Measurements from ENCODE around the gene NCKAP5.

NCKAP5 gene

GRCh38 chr2:133314795-133315194 is 253.5 kb downstream of the NCKAP5 start:
- DNase-seq (ENCODE audit: low read depth) = no peak
- no peak overlapping the region for H3K4me3 ChIP-seq (ENCODE audit: control insufficient read depth, low read depth, low read length)
- TF ChIP-seq, protein P1, sequence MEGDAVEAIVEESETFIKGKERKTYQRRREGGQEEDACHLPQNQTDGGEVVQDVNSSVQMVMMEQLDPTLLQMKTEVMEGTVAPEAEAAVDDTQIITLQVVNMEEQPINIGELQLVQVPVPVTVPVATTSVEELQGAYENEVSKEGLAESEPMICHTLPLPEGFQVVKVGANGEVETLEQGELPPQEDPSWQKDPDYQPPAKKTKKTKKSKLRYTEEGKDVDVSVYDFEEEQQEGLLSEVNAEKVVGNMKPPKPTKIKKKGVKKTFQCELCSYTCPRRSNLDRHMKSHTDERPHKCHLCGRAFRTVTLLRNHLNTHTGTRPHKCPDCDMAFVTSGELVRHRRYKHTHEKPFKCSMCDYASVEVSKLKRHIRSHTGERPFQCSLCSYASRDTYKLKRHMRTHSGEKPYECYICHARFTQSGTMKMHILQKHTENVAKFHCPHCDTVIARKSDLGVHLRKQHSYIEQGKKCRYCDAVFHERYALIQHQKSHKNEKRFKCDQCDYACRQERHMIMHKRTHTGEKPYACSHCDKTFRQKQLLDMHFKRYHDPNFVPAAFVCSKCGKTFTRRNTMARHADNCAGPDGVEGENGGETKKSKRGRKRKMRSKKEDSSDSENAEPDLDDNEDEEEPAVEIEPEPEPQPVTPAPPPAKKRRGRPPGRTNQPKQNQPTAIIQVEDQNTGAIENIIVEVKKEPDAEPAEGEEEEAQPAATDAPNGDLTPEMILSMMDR (conservative IDR thresholded peaks at IDR 0.05; ENCODE audit: control insufficient read depth, insufficient read depth, low read depth, low read length) = no peak

DNA sequence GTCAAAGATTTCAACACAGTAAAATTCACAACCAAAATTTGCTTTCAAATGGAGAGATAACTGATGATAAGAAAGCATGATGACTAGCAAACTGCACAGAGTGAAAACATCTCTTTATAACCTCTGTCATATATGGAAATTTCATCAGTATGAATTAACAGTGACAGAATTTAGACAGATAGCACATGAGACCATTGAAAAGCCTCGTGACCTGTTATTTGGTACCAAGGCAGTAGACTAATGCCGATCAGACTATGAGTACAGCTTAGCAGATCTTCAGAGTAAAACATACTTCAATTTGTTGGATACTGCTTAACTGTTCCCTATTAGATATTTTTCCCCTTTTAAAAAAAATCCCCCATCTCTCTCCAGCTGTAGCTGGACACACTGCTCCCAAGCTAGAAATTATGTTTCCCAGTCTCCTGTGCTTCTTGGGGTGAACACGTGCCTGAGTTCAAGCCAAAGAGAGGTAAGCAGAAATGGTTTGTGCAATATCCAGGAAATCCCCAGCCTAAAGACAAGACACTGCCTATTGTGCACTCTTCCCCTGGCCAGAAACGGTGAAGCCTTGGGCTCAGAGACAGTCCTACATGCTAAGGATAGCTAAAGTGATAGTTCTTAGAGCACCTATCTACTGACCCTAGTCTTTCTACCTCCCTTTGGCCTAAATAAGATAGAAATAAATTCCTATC is 256.1 kb downstream of the NCKAP5 start:
- no peak for DNase-seq (ENCODE audit: low read depth)
- H3K4me3 ChIP-seq (ENCODE audit: control insufficient read depth, low read depth, low read length) = no peak overlapping the region
- TF ChIP-seq, protein P1 (conservative IDR thresholded peaks at IDR 0.05; ENCODE audit: control insufficient read depth, insufficient read depth, low read depth, low read length) = no peak

- no peak overlapping the region for H3K4me3 ChIP-seq (ENCODE audit: control insufficient read depth, low read depth, low read length)
- TF ChIP-seq, protein P1 (conservative IDR thresholded peaks at IDR 0.05; ENCODE audit: control insufficient read depth, insufficient read depth, low read depth, low read length) = no peak
- DNase-seq (ENCODE audit: low read depth) = no peak
Measured at GRCh38 chr2:133306236-133306635, 262.0 kb downstream of the NCKAP5 start.

DNA sequence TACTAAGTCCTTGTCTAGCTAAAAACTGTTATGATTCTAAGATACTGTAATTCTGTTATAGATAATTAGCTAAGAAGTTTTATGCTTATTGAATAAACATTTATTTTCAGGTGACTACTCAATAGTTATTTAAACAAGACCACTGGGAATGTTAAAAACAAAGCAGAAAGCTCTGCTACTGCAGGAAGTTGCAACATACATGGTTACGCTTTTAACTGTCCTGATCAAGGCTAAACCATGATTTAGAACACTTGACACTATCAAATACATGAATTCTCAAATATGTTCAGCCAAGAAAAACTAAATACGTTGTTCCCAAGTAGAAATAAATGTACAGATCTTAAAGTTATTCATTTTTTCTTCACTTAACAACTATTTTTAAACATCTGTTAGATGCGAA is 263.9 kb downstream of the NCKAP5 start:
- TF ChIP-seq, protein P1 (conservative IDR thresholded peaks at IDR 0.05; ENCODE audit: control insufficient read depth, insufficient read depth, low read depth, low read length) = no peak
- H3K4me3 ChIP-seq (ENCODE audit: control insufficient read depth, low read depth, low read length) = no peak overlapping the region
- no peak for DNase-seq (ENCODE audit: low read depth)

- H3K4me3 ChIP-seq (ENCODE audit: control insufficient read depth, low read depth, low read length) = no peak overlapping the region
- TF ChIP-seq, protein P1 (conservative IDR thresholded peaks at IDR 0.05; ENCODE audit: control insufficient read depth, insufficient read depth, low read depth, low read length) = no peak
- no peak for DNase-seq (ENCODE audit: low read depth)
Measured at GRCh38 chr2:133303150-133303549, 265.1 kb downstream of the NCKAP5 start.

DNA sequence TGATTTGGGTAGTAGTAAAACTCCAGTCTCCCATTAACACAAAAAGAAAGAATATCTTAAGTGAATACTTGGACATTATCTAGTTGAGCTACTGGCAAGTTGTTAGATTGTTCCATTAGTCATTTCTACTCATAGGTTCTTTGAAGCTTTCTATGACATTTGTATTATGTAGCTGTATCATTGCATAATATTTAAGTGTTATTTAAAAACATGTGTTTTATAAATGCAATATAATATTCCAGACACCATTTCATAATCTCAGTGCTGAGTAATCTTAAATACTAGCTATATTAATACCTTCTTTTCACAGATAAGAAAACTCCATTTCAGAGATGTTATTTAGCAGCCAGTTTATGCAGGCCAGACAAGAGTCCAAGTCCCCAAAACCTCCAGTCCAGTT is 271.9 kb downstream of the NCKAP5 start:
- no peak overlapping the region for H3K4me3 ChIP-seq (ENCODE audit: control insufficient read depth, low read depth, low read length)
- TF ChIP-seq, protein P1 (conservative IDR thresholded peaks at IDR 0.05; ENCODE audit: control insufficient read depth, insufficient read depth, low read depth, low read length) = no peak
- DNase-seq (ENCODE audit: low read depth) = no peak

Measured in fibroblast of mammary gland (primary cell).